Uterine smooth muscle cell (primary cell): ENCODE measurements around the gene EFCAB7. TPM values are rescaled to one million over a fixed set of nuclear protein-coding genes. Genes with fewer than 3 reads are reported as not detected.

ENCODE experiments used
- total RNA-seq: library from RNA; depleted of rRNA; stranded (reverse); fragments of >200 nt; gene quantifications from 2 replicates; pipeline ENCODE4 v1.2.3, GENCODE V29; 2014

EFCAB7 gene, protein sequence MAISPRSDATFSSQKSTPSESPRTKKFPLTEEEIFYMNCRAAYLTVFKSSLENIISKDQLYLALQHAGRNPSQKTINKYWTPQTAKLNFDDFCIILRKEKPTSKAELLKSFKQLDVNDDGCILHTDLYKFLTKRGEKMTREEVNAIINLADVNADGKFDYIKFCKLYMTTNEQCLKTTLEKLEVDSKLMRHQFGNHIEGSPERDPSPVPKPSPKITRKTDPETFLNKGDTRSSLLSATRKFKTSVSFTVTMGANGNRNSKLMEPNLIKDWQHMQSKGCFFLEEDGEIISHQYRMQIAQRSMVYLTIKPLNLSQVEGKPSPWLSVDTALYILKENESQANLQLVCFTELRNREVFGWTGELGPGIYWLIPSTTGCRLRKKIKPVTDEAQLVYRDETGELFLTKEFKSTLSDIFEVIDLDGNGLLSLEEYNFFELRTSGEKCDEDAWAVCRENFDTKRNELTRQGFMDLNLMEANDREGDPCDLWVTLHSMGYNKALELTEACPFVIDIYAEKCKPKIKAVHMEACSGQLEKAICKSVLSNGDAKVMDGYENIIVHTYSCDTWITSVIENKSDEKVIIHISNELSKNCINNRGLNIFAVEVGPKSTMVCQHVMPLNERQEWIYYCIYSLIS
- 8.1 and 8.6 TPM in 2 replicates for total RNA-seq

DNA sequence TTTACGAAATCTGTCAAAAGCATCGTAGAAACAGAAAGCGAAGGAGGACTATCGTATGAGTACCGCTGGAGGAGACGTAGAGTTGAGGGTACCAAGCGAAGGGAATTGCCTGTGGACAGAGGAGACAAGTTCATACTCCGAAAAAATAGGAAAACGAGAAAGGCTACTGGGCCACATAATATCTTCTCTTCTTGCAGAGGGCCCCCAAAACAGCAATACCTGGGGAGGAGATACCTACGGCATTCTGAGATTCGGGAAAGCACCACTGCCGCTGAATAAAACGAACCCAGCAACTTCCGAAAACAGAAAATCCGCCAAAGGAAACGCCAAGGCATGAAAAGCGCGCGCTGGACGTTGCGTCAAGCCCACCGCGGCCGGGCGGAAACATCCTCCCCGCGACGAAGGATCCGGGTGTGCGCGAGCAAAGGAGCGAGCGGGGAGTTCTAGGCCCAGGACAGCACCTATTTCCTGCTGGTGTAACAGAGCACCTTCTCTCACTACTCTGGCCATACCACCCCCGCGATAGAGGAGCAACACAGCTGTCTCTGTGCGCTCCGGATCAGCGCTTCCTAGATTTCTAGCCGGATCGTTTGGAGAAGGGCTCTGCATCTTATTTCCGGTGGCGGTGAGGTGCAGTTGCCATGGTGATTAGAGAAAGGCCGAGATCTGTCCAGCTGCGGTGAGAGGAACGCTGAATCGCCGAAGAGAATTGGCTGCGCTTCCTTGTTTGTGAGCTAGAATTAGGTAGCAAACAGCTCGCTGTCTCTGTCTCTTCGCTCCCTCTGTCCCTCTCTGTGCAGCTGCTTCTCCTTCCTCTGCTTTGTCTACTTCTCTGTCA is at the start of gene EFCAB7, which contains the start of gene ITGB3BP:
EFCAB7 (plus strand) TSS at position 635 of the 838 bp plus-strand sequence. CDS start 2,048 bp downstream, outside the sequence.
ITGB3BP (minus strand) TSS at position 335 of the 838 bp plus-strand sequence; CDS start at position 243, 92 bp downstream.

DNA sequence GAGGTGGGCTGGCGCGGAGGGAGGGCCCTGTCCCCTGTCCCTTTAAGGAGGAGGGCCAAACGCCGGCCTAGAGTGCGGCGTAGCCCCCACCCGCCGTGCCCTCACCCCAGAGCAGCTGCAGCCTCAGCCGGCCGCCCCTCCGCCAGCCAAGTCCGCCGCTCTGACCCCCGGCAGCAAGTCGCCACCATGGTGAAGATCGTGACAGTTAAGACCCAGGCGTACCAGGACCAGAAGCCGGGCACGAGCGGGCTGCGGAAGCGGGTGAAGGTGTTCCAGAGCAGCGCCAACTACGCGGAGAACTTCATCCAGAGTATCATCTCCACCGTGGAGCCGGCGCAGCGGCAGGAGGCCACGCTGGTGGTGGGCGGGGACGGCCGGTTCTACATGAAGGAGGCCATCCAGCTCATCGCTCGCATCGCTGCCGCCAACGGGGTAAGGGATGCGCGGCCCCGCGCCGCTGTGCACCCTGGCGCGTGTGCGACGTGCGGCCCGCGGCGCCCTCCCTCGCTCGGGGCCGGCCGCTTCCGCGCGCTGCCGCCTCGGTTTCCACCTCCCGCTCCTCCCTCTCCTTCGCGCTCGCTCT is 70.1 kb downstream of the EFCAB7 start, which contains the start of gene PGM1:
PGM1 (plus strand) TSS at position 109 of the 583 bp plus-strand sequence; CDS start at position 187, 78 bp downstream.

Other genes with a start within 250 kb of the EFCAB7 start
- gene FOXD3, start 201.0 kb upstream of the EFCAB7 start, total RNA-seq, result not detected in 2 replicates
- gene ALG6, start 155.9 kb upstream of the EFCAB7 start, total RNA-seq, result 9.5 and 15.2 TPM in 2 replicates
- 22.2 and 38.8 TPM in 2 replicates for gene ITGB3BP, start 300 bp upstream of the EFCAB7 start, total RNA-seq
- gene PGM1, start 69.9 kb downstream of the EFCAB7 start, total RNA-seq, result 68.3 and 109 TPM in 2 replicates